COLO668 (cell line): Measurements from ENCODE around the gene BCL2.
"Not testable (repeated sequence)": the region's sequence is repeated elsewhere in the genome, so short reads cannot be mapped to it uniquely, and the experiment has no call there.

Experiments used
- DNase-seq: peaks from one replicate; lab custom pipeline; 2025; ENCODE audit not compliant: unreplicated experiment; lab: John Stamatoyannopoulos, UW

BCL2 gene

DNA sequence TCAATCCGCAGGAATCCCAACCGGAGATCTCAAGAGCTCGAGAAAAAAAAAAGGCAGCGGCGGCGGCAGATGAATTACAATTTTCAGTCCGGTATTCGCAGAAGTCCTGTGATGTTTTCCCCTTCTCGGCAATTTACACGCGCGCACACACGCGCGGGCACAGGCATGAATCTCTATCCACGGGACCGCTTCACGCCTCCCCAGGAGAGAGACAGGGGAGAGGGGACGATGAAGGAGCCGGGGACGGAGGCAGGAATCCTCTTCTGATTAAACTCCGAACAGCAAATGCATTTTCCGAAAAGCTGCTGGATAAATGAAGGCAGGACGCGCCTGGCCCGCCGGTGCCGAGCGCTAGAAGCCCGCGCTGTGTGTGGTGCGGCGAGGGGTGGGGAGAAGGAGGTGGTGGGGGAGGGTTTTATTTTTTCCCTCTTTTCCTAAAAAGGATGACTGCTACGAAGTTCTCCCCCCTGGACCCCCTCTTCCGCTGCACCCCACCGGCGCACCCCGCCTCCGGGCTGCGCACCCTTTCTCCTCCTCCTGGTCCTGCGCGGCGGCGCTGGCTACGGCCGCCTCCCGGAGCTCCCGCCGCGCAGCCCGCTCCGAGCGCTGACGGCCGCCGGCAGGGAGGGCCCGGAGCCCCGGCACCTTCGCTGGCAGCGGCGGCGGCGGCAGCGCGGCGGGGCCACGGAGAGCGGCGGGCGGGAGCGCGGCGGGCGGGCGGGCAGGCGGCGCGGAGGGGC, at the start of gene BCL2:
Gene BCL2, minus strand, starts transcription at position 387 of the 740 bp plus-strand sequence.
- peak; percentile 76 for DNase-seq

GRCh38 chr18:63368611-63369010, 49.0 kb upstream of the BCL2 start:
- no peak for DNase-seq

DNA sequence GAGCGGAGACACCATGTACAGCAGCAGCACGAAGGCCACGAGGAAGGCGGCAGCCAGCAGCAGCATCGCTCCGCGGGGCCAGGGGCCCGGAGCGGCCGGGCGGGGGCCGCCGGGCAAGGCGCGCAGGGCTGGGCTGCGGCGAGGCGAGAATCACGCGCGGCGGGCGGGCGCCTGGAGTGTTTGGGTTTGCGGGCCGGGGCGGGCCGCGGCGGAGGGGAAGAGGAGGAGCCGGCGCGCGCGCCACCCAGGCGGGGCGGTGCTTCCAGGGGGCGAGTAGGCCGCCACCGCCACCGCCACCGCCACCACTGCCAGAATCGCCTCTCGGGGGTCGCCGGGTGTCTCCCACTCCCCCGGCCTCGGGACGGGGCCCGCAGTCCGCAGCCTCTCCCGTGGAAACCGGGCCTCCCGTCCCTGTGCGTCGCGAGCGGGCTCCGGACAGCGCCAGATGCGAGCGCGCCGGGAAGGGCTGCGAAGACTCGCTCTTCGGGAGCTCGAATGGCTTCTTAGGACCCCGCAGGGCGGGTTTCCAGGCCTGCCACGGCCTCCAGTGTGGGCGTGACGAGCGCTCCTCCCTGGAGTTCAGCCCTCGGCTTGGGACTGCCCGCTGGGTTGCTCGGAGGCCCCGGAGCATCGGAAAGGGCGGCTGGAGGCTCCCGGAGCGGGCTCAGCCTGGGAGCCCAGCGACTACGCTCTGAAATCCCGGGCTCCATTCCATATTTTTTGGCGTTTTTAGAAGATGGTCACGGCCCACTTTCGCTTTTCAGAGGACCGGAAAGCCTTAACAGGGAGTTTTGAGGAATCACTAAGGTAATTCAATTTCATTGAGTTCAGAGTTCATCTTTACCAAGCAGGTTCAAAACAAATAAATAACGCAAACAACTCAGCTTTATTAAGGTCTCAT, 47.7 kb upstream of the BCL2 start, which contains the start of gene KDSR:
Gene KDSR, minus strand, starts transcription at position 154 of the 901 bp plus-strand sequence. Its CDS starts 88 bp downstream, at position 66.
- DNase-seq, result peak; percentile 99

- DNase-seq, result peak; percentile 80
Measured at GRCh38 chr18:63366213-63367052, 46.9 kb upstream of the BCL2 start.

GRCh38 chr18:63365876-63366212, 46.3 kb upstream of the BCL2 start:
- DNase-seq, result peak; percentile 34

- no peak for DNase-seq
Measured at GRCh38 chr18:63363951-63364350, 44.4 kb upstream of the BCL2 start.

DNA sequence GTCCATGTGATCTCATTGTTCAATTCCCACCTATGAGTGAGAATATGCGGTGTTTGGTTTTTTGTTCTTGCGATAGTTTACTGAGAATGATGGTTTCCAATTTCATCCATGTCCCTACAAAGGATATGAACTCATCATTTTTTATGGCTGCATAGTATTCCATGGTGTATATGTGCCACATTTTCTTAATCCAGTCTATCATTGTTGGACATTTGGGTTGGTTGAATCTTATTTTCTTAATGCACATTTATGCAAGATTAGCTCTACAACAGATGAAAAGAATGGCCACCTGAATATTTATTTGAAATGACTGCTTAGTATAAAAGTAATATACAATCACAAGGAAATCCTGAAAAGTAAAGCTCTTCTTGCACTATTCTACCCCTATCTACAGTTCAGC, 43.9 kb upstream of the BCL2 start:
- DNase-seq, result not testable (repeated sequence)

DNA sequence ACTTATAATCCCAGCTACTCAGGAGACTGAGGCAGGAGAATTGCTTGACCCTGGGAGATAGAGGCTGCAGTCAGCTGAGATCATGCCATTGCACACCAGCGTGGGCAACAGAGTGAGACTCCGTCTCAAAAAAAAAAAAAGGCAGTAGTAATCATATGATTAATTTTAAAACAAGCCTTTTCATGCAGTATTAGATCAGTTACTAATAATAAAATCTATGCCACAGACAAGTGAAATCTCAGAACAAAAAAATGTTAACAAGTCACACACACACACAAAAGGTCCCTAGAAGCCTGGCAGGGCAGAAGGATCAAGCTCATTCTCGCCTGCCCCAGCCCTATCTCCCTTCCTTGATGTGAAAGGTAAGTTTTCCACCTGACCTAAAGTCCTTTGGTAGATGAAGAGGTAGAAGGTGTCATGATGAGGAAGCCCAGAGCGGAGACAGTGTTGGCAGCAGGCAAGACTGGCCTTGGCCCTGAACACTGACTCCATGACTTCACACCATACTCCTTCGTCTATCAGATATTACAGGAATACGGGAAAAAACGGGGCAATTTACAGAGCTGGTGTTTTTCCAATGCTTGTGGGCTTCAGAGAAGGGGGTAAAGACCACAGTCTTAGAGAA, 36.8 kb upstream of the BCL2 start:
- no peak for DNase-seq

GRCh38 chr18:63350230-63350629, 30.7 kb upstream of the BCL2 start:
- no peak for DNase-seq

- no peak for DNase-seq
Measured at GRCh38 chr18:63348508-63349136, 29.1 kb upstream of the BCL2 start.

DNA sequence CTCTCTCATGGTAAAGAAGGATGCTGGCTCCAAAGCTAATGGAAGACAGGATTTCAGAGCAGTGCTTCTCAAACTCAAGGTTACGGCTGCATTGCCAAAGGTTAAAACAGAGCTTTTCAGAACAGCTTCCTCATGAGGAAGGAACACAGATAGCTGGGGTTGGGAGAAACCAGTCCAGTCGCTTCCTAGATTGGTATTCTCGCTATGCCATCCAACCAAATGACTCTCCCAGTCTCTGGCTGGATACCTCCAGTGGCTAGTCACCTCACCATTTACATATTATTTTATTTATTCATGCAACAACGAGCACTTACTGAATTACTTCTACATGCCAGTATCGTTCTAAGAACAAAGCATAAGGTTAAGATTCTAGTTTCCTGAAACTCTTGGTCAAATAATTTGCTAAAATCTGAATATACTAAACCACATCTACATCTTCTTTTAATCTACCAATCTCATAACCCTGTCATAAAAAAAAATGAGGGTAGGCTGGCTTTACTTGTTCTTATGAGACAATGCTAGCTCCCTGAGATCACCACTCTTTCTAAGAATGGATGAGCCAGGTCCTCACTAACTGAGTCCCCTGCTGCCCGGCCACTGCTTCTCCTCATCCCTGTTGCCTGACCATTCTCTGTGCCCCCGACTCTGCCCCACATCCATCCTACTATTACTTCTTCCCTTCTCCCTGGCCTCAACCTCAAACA, 27.1 kb upstream of the BCL2 start:
- DNase-seq, result no peak

- no peak for DNase-seq
Measured at GRCh38 chr18:63346031-63346430, 26.5 kb upstream of the BCL2 start.

DNA sequence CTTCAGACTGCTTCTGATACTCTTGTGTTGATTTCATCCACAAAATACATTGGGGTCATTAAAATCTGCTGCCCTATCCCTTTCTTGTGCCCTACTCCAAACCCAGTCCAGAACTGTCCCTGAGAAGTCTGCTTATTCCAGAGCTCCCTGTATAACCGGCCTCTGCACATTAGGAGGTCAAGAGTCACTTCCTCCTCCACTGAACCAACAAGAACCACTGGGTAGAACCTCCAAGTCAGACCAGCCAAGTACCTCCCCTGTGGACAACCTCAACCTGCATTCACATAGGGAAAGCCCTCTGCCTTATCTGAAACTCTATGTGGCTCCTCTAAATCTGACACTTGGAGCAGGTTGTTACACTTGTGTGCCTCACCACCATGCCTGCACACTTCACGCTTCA, 25.3 kb upstream of the BCL2 start:
- no peak for DNase-seq

GRCh38 chr18:63344263-63344662, 24.7 kb upstream of the BCL2 start:
- DNase-seq, result no peak

GRCh38 chr18:63342206-63342605, 22.6 kb upstream of the BCL2 start:
- DNase-seq, result no peak

- DNase-seq, result peak; percentile 33
Measured at GRCh38 chr18:63339920-63340484, 20.4 kb upstream of the BCL2 start.

- DNase-seq, result no peak
Measured at GRCh38 chr18:63336366-63337099, 17.0 kb upstream of the BCL2 start.

DNA sequence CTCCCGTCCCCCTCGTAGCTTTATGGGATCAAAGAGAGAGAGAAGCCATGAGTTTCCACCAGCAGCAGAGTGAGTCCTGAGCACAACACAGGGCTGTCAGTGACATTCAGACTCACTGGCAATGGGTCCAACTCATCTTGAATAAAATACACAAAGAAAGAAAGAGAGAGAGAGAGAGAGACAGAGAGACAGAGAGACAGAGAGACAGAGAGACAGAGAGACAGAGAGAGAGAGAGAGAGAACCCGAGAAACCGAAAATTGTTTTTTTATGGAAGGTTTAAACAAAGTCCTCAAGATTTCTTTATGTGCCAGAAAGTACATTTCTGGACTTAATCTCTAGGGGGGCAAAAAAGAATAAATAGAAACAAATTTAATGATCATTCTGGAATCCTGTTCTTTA, 11.5 kb upstream of the BCL2 start:
- no peak for DNase-seq
